GM10266 (cell line): ENCODE data around the gene SEMA3F.

Experiments used
- DNase-seq: peaks from one replicate; pipeline ENCODE4 v3.0.0; 2012; ENCODE audit errors: extremely low spot score
- CTCF ChIP-seq: IDR thresholded peaks from 2 replicates; pipeline ENCODE4 v1.5.1; 2012; ENCODE audit warnings: mild to moderate bottlenecking, low read depth; ENCODE audit not compliant: control insufficient read depth, insufficient read depth; ENCODE audit errors: missing control alignments

SEMA3F gene

GRCh38 chr3:50172626-50173220 lies 17.6 kb downstream of the SEMA3F start:
- no peak for TF ChIP-seq CTCF

DNA sequence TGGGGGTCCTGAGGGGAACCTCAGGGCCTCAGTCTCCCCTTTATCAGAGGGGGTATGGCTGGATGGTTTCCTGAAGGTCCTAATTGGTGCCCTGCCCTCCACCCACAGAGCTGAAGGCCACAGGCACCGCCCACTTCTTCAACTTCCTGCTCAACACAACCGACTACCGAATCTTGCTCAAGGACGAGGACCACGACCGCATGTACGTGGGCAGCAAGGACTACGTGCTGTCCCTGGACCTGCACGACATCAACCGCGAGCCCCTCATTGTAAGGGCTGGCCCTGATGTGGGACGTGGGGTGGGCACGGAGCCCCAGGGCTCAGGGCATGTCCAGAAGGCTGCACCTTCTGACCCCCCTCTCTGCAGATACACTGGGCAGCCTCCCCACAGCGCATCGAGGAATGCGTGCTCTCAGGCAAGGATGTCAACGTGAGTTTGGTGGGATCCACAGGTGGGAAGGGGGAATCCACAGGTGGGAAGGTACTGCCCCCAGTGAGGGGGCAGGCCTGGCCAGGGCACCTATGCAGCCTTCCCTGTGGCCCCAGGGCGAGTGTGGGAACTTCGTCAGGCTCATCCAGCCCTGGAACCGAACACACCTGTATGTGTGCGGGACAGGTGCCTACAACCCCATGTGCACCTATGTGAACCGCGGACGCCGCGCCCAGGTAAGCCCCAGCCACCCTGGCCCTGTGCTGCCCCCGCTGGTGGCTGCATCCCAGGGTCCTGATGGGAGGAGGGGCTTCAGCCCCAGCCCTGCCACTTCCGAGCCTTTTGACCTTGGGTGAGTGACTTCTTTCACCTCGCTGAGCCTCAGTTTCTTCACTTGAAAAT lies 18.8 kb downstream of the SEMA3F start:
- no peak for TF ChIP-seq CTCF
- no peak for DNase-seq

More at GRCh38 chr3:50172626-50173220, 17.6 kb downstream of the SEMA3F start:
- no peak for DNase-seq

- no peak for TF ChIP-seq CTCF
- DNase-seq, result no peak
These were observed 19.4 kb downstream of the SEMA3F start for GRCh38 chr3:50174517-50174895.

DNA sequence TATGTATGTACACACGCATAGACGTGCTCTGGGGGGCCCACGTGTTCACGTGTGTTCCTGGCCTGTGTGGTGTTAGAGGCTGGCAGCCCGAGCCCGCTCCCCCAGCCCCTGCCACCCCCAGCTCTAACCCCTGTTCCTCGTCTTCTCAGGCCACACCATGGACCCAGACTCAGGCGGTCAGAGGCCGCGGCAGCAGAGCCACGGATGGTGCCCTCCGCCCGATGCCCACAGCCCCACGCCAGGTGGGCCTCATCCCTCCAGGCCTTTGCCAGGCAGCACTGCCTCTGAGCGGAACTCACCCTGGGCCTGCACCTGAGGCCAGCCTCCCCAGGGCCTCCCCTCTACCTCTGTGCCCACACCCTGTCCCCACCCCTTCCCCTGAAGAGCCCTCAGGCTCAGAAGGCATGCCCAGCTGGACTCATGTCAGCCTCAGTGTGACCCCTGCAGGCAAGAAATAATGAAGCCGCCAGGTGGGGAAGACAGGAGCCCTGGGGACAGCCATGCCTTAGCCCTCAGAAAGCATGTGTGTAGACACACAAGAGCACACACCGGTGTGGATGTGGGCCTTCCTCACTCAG lies 19.9 kb downstream of the SEMA3F start:
- no peak for DNase-seq
- TF ChIP-seq CTCF, result no peak

DNA sequence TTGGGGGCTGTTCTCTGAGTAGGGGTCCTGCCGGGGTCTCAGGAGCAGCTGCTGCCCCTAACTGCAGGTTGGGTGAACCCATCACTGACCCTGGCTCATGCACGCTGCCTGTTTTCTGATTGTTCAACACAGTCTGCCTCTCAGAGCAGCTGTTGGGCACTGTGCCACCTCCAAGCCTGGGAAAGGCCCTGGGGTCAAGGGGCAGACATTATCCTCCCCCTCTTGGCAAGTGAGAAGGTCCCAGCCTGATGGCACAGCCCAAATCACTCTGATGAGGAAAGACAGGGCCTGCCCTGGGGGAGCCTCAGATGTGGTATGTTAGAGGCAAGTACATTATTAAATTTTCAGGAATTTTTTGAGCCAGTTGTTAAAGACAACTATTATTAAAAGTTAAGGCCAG lies 22.2 kb downstream of the SEMA3F start:
- no peak for DNase-seq
- no peak for TF ChIP-seq CTCF

- no peak for DNase-seq
- TF ChIP-seq CTCF, result no peak
These were observed 24.6 kb downstream of the SEMA3F start for GRCh38 chr3:50179710-50180109.

DNA sequence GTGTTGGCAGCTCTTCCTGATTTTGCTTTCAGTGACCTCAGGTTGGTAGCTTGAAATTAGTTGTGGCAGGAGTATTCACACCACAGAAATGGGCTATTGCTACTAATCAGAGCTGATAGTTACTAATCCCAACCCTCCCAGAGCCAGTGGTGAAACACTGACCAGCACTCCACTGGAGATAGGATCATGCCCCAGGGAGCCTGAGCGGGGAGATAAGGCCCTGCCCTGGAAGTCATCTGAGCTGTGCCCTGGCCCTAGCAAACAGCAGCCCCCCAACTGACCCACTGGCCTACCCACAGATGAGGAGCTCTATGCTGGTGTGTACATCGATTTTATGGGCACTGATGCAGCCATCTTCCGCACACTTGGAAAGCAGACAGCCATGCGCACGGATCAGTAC lies 26.9 kb downstream of the SEMA3F start:
- DNase-seq, result no peak
- no peak for TF ChIP-seq CTCF
